B cell (primary cell): ENCODE results near the gene RGCC. TPM values are rescaled to one million over a fixed set of nuclear protein-coding genes. Genes with fewer than 3 reads are reported as not detected.
A peak's percentile ranks its signal among the peaks of the same experiment; 100 is the strongest.

Experiments used
- ATAC-seq: fragments of 200-7000 bp; cut with Tn5 transposase; one replicate; pipeline ENCODE4 v1.10.0; 2021; ENCODE audit warnings: low read depth, mild to moderate bottlenecking, moderate number of reproducible peaks, moderate library complexity
- CTCF ChIA-PET: fragments of 350-600 bp; sonication (Branson Sonifier 250); formaldehyde crosslinking; loops from one replicate; lab custom pipeline; 2021; ENCODE audit warnings: antibody characterized with exemption, inconsistent platforms; lab: Charles Lee
- POLR2A ChIA-PET: fragments of 350-600 bp; sonication (Branson Sonifier 250); formaldehyde crosslinking; loops from one replicate; lab custom pipeline; 2021; ENCODE audit warnings: antibody characterized with exemption; lab: Charles Lee
- DNase-seq: peaks from one replicate; pipeline ENCODE4 v3.0.0; 2013
- H2AFZ ChIP-seq: 2 replicates; pipeline ENCODE4 v1.6.1; 2012; ENCODE audit warnings: mild to moderate bottlenecking, low read depth, low read length; ENCODE audit not compliant: insufficient read depth, poor library complexity, severe bottlenecking
- H3K27ac ChIP-seq, 2 donors: 1 replicate in 1 of 2; 2 replicates in 1 of 2; pipeline ENCODE4 v1.5.1; 2012 to 2013; ENCODE audit warnings: low read length in 2 of 2, mild to moderate bottlenecking in 2 of 2, moderate library complexity in 1 of 2
- H3K27me3 ChIP-seq, 4 experiments: fragments of 200-600 bp in 1 of 4; sonication (generic) in 1 of 4; replicated peaks in 1 of 4; 1 replicate in 2 of 4; 2 replicates in 2 of 4; pipeline versions ENCODE4 v1.6.1 to v1.7.0; 2013 to 2016; ENCODE audit warnings: low read length in 3 of 4, mild to moderate bottlenecking in 2 of 4, mixed read lengths in 1 of 4, moderate library complexity in 1 of 4; ENCODE audit not compliant: insufficient read depth in 4 of 4, control insufficient read depth in 3 of 4; ENCODE audit errors: control extremely low read depth in 1 of 4
- H3K36me3 ChIP-seq, 2 experiments: replicated peaks in 1 of 2; 1 replicate in 1 of 2; 2 replicates in 1 of 2; pipeline versions ENCODE4 v1.6.1 to v1.7.1; 2013; ENCODE audit warnings: low read length in 1 of 2; ENCODE audit not compliant: insufficient read depth in 2 of 2, control insufficient read depth in 1 of 2; ENCODE audit errors: control extremely low read depth in 1 of 2, extremely low read depth in 1 of 2
- H3K4me1 ChIP-seq, 2 donors: fragments of 200-600 bp in 1 of 2; sonication (generic) in 1 of 2; 1 replicate in 1 of 2; 2 replicates in 1 of 2; pipeline versions ENCODE4 v1.5.1 to v1.6.1; 2013 to 2017; ENCODE audit warnings: low read length in 2 of 2; ENCODE audit not compliant: control insufficient read depth in 2 of 2, insufficient read depth in 2 of 2
- H3K4me2 ChIP-seq: replicated peaks from 2 replicates; pipeline ENCODE3; 2012; ENCODE audit warnings: mild to moderate bottlenecking, low read depth, low read length; ENCODE audit not compliant: poor library complexity, severe bottlenecking
- H3K4me3 ChIP-seq, 5 experiments: fragments of 200-600 bp in 1 of 5; sonication (generic) in 1 of 5; 1 replicate in 3 of 5; 2 replicates in 2 of 5; pipeline versions ENCODE4 v1.5.1 to v1.7.0; 2011 to 2016; ENCODE audit warnings: low read length in 4 of 5, mild to moderate bottlenecking in 4 of 5, low read depth in 2 of 5, control low read depth in 1 of 5, moderate library complexity in 1 of 5; ENCODE audit not compliant: insufficient read depth in 1 of 5; ENCODE audit errors: control extremely low read depth in 1 of 5, extremely low read depth in 1 of 5
- H3K79me2 ChIP-seq: fragments of 200-600 bp; sonication (generic); one replicate; pipeline ENCODE4 v1.6.0; 2016; ENCODE audit warnings: low read length; ENCODE audit not compliant: control insufficient read depth, insufficient read depth
- H3K9ac ChIP-seq: fragments of 200-600 bp; sonication (generic); 2 replicates; pipeline ENCODE4 v1.6.1; 2017; ENCODE audit warnings: mild to moderate bottlenecking, low read length, moderate library complexity
- H3K9me3 ChIP-seq, 3 donors: one replicate each; pipeline versions ENCODE4 v1.6.1 to v1.7.1; 2013; ENCODE audit warnings: low read length in 2 of 3; ENCODE audit not compliant: control insufficient read depth in 2 of 3, insufficient read depth in 1 of 3; ENCODE audit errors: control extremely low read depth in 1 of 3
- H4K20me1 ChIP-seq: 2 replicates; pipeline ENCODE4 v1.6.0; 2012; ENCODE audit warnings: mild to moderate bottlenecking, low read length; ENCODE audit not compliant: insufficient read depth, control insufficient read depth, poor library complexity, severe bottlenecking
- H3K27ac Mint-ChIP-seq: one replicate; pipeline ENCODE4 v1.8.0; 2021; ENCODE audit warnings: mixed read lengths
- H3K27me3 Mint-ChIP-seq: one replicate; pipeline ENCODE4 v1.8.0; 2021; ENCODE audit warnings: mixed read lengths
- H3K4me1 Mint-ChIP-seq: one replicate; pipeline ENCODE4 v1.8.0; 2021; ENCODE audit warnings: mixed read lengths
- H3K4me3 Mint-ChIP-seq: one replicate; pipeline ENCODE4 v1.8.0; 2021; ENCODE audit warnings: mixed read lengths
- H3K9me3 Mint-ChIP-seq: one replicate; pipeline ENCODE4 v1.8.0; 2022; ENCODE audit warnings: mixed read lengths; ENCODE audit not compliant: insufficient read depth
- CTCF ChIP-seq: fragments of 200-600 bp; IDR thresholded peaks from one replicate; pipeline ENCODE4 v1.8.0; 2022; ENCODE audit warnings: antibody characterized with exemption, mild to moderate bottlenecking
- EZH2 ChIP-seq: IDR thresholded peaks from 2 replicates; pipeline ENCODE4 v1.6.1; 2012; ENCODE audit warnings: borderline replicate concordance, low read depth, mild to moderate bottlenecking, moderate library complexity, low read length; ENCODE audit not compliant: insufficient read depth, poor library complexity, severe bottlenecking
- WGBS: methylation state at CpG from one replicate; pipeline ENCODE4 v1.1.5; 2013; ENCODE audit warnings: missing lambda C conversion rate; ENCODE audit not compliant: insufficient coverage; 5-methylcytosine and 5-hydroxymethylcytosine counted together
- intact Hi-C: fragments of 100-400 bp; cut with micrococcal nuclease; formaldehyde crosslinking; loops from one replicate; pipeline ENCODE4 v1.10.0; 2022
- polyA plus RNA-seq: library from polyadenylated mRNA; depleted of rRNA; stranded (reverse); fragments of >200 nt; gene quantifications from 2 replicates; pipeline ENCODE4 v1.2.3, GENCODE V29; 2012
- total RNA-seq, 2 donors: library from RNA; stranded (reverse); fragments of 120-200 nt in 1 of 2; gene quantifications; 1 replicate in 1 of 2; 2 replicates in 1 of 2; pipeline versions ENCODE4 v1.2.3 to v1.2.4, GENCODE V29; 2013 to 2022

Gene RGCC
- total and polyA plus RNA-seq, 2 donors (not counting 1 experiment from before 2014, with no cell fraction given): 8.0 to 16.0 TPM

- H3K9me3 Mint-ChIP-seq: no peaks in the 10 kb centered on the region
- no peak overlapping the region for H2AFZ ChIP-seq
These were observed 5.1 kb downstream of the RGCC start for GRCh38 chr13:41462427-41462826.

More at GRCh38 chr13:41462427-41462826, 5.1 kb downstream of the RGCC start:
- WGBS: 100% methylated on average over 2 of the region's 6 CpGs
- H3K4me1 Mint-ChIP-seq: peaks cover 60% of the 10 kb centered on the region
- Histone ChIP-seq H3K4me2 (peak overlapping the region; percentile 62), H3K9ac (no peak overlapping the region), H3K36me3 (no peaks in the 10 kb centered on the region), H3K27me3 (peaks cover 0 to 28% (median 8%) of the 10 kb centered on the region in 4 experiments), H3K4me3 (no peak overlapping the region), H3K27ac (no peak overlapping the region), H3K4me1 (peaks cover 59 to 61% of the 10 kb centered on the region in 2 donors), H4K20me1 (peaks cover 12% of the 10 kb centered on the region), H3K79me2 (no peaks in the 10 kb centered on the region), H3K9me3 (peaks cover 0 to 5% (median 0%) of the 10 kb centered on the region in 3 donors)
- H3K4me3 Mint-ChIP-seq: no peak overlapping the region
- H3K27ac Mint-ChIP-seq: peak overlapping the region; percentile 7
- ATAC-seq (no peak), DNase-seq (no peak)
- peaks cover 19% of the 10 kb centered on the region for H3K27me3 Mint-ChIP-seq
- ChIA-PET CTCF (no interaction called here), POLR2A (no interaction called here)
- TF ChIP-seq CTCF: no peak
- TF ChIP-seq EZH2: no peak
- intact Hi-C loops: loop anchor here (10.0 kb wide), 1 partner anchor 812 kb away; the partner anchor contains the start of gene AKAP11
